Mucosa of descending colon (tissue), 3 donors: Measurements from ENCODE around the gene PICK1. TPM values are rescaled to one million over a fixed set of nuclear protein-coding genes. Genes with fewer than 3 reads are reported as not detected.

Experiments used
- ATAC-seq: fragments of 200-7000 bp; cut with Tn5 transposase; one replicate; pipeline ENCODE4 v1.9.1; 2020; ENCODE audit warnings: mild to moderate bottlenecking, moderate library complexity
- DNase-seq, 3 donors: peaks; one replicate each; pipeline ENCODE4 v3.0.0-alpha.2; 2020
- H3K36me3 ChIP-seq: fragments of 200-600 bp; one replicate; pipeline ENCODE4 v1.8.0; 2021; ENCODE audit warnings: low read depth, mild to moderate bottlenecking
- H3K4me1 ChIP-seq: fragments of 200-600 bp; one replicate; pipeline ENCODE4 v1.8.0; 2021; ENCODE audit warnings: low read depth, mild to moderate bottlenecking
- H3K4me3 ChIP-seq: fragments of 200-600 bp; one replicate; pipeline ENCODE4 v1.8.0; 2021; ENCODE audit warnings: mild to moderate bottlenecking
- H3K9me3 ChIP-seq: fragments of 200-600 bp; one replicate; pipeline ENCODE4 v1.8.0; 2021; ENCODE audit warnings: mild to moderate bottlenecking
- CTCF ChIP-seq: fragments of 200-600 bp; IDR thresholded peaks from one replicate; pipeline ENCODE4 v1.8.0; 2022; ENCODE audit warnings: antibody characterized with exemption, mild to moderate bottlenecking
- intact Hi-C, 2 donors: fragments of 100-400 bp; cut with DNase I in 1 of 2; cut with micrococcal nuclease in 1 of 2; formaldehyde crosslinking; loops; one replicate each; pipeline versions ENCODE4 v1.11.0 to v1.11.1; 2022; cut with DNase I, micrococcal nuclease
- long read RNA-seq, 2 donors: library from polyadenylated mRNA; unstranded; transcript quantifications; one replicate each; pipeline ENCODE4 v2.0.0, GENCODE V29; 2019 to 2021
- total RNA-seq, 3 donors: library from RNA; stranded (reverse); fragmentation: NEBNext Ultra II Directional in 2 of 3; extraction: Animal tissue kit (Norgen Biotek cat#: 25700) in 2 of 3; gene quantifications; one replicate each; pipeline versions ENCODE4 v1.2.1 to v1.2.4, GENCODE V29; 2021 to 2023
- donor health status: DM: no; HTN: no; CAD: no; lungs with moderate emphysema.
- donor health status: DM: no; HTN: no; CAD: no.
- donor health status: DM: no; HTN: yes; CAD: no.

PICK1 gene
- total RNA-seq = 10 to 100 TPM; 30.9 to 40.7 (median 37.9) TPM
- long read RNA-seq, donor 1, partial matches to known transcripts = 8 of 39 reads
- long read RNA-seq, donor 1, other reads (novel, unspliced or antisense) = 23 of 39 reads
- long read RNA-seq, donor 2, partial matches to known transcripts = 1 of 11 reads
- long read RNA-seq, donor 2, other reads (novel, unspliced or antisense) = 4 of 11 reads

DNA sequence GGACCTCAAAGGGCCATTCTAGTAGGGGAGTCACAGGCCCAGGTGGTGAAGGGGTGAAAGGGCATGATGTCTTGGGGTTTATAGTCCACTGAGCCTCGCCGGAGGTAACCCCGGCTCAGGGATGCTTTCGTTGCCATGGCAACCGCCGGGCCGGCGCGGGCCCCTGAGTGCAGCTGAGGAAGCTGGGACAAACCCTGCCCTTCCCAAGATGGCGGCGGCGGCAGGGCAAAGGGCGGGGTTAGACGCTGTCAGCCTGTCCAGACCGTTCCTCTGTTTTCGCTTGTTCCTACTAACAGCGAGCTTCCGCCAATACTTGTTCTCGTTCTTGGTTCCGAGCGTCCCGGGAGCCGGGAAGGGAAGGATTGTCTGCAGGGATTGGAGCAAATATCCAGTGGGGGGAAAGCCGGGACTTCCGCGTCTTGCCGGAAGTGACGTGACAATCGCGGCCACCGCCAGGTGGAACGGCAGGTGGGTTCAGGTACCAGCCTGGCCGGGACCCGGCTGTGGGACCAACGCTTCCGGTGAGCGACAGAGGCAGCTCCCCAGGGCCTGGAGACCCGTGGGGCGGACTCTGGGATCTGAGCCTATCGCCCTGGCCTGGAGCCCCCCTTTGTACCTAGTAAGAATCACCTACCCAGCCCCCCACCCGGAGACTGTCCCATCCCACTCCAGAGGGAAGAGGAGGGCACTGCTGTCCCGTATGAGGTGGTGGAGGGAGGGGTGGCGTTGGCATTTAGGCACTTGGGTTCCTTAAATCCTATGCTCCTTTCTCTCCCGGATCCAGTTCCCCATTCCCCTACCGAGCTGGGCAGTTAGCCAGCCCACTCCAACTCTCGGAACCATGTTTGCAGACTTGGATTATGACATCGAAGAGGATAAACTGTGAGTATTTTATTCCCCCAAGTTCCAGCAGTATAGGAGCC lies at the start of gene PICK1:
PICK1 (plus strand) TSS at position 436 of the 923 bp plus-strand sequence; CDS start at position 842, 406 bp downstream.
- DNase-seq = peak; percentile 85 to 90 (median 88)
- peak; percentile 93 for ATAC-seq
- Histone ChIP-seq H3K9me3 (no peaks in the 10 kb centered on the region), H3K4me1 (peaks cover 5% of the 10 kb centered on the region), H3K36me3 (no peaks in the 10 kb centered on the region), H3K4me3 (peak within 1 kb of the TSS; percentile 38)
- intact Hi-C loops = no loop called here
- no peak for TF ChIP-seq CTCF

DNA sequence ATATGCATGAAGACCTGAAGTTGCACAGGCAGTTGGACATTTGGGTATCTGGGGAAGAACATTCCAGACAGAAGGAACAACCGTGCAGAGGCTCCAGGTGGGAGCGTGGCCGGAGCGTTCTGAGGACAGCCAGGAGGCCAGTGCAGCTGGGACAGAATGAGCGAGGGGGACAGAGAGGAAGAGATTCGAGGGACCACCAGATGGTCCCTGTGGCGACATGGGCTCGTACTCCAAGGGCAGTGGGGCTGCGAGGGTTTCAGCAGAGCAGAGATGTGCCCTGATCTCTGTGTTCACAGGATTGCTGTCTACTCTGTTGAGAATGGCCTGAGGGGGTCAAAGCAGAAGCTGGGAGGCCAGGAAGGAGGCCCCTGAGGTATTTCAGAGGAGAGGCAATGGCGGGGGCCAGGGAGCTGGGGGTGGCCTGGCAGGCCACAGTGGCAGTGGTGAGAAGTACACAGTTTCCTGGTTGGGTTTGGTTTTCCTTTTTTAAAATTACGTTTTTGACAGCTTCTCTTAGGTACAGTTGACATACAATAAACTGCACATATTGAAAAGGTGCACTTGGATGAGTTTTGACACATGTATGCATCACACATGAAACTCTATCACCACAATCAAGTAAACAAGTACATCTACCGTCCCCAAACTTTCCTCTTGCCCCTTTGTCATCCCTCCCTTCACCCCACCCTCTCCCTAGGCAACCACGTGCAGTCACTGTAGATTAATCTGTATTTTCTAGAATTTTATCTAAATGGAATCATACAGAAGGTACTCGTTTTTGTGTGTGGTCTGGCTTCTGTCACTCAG lies 48.0 kb upstream of the PICK1 start:
- Histone ChIP-seq H3K4me3 (no peak overlapping the region), H3K36me3 (no peaks in the 10 kb centered on the region), H3K9me3 (no peaks in the 10 kb centered on the region), H3K4me1 (no peaks in the 10 kb centered on the region)
- intact Hi-C loops = no loop called here
- ATAC-seq (no peak), DNase-seq (no peak)
- no peak for TF ChIP-seq CTCF

GRCh38 chr22:38012604-38013072 lies 44.6 kb upstream of the PICK1 start:
- Histone ChIP-seq H3K36me3 (no peaks in the 10 kb centered on the region), H3K4me1 (peaks cover 7% of the 10 kb centered on the region), H3K9me3 (no peaks in the 10 kb centered on the region), H3K4me3 (no peak overlapping the region)
- no peak for DNase-seq
- TF ChIP-seq CTCF = no peak
- intact Hi-C loops = no loop called here
- no peak for ATAC-seq

GRCh38 chr22:38014083-38014482 lies 43.1 kb upstream of the PICK1 start:
- no peak for TF ChIP-seq CTCF
- Histone ChIP-seq H3K36me3 (no peaks in the 10 kb centered on the region), H3K9me3 (no peaks in the 10 kb centered on the region), H3K4me1 (peaks cover 7% of the 10 kb centered on the region), H3K4me3 (no peak overlapping the region)
- intact Hi-C loops = no loop called here
- DNase-seq (no peak), ATAC-seq (no peak)
